Measurements from ENCODE around the gene SLC24A4. TPM values are rescaled to one million over a fixed set of nuclear protein-coding genes. Genes with fewer than 3 reads are reported as not detected.

SLC24A4 gene
- total RNA-seq, 4 donors from 2014 or later, result 0.81 to 3.6 (median 1.4) TPM

- Histone ChIP-seq H3K36me3 (no peaks in the 10 kb centered on the region), H3K27me3 (peaks cover 5% of the 10 kb centered on the region), H3K4me1 (no peaks in the 10 kb centered on the region), H3K27ac (no peak overlapping the region), H3K4me3 (no peak overlapping the region), H3K9me3 (no peaks in the 10 kb centered on the region)
- 100% methylated on average over 1 of the region's 6 CpGs; no CpG with 5 or more reads in 1 of the 2 donors for WGBS, 2 donors (ENCODE audit: low coverage in 1 of 2)
- ATAC-seq, result no peak
- TF ChIP-seq EP300 (IDR thresholded peaks at IDR 0.05), result no peak
- TF ChIP-seq POLR2A (IDR thresholded peaks at IDR 0.05), result no peak
- TF ChIP-seq, protein P1, sequence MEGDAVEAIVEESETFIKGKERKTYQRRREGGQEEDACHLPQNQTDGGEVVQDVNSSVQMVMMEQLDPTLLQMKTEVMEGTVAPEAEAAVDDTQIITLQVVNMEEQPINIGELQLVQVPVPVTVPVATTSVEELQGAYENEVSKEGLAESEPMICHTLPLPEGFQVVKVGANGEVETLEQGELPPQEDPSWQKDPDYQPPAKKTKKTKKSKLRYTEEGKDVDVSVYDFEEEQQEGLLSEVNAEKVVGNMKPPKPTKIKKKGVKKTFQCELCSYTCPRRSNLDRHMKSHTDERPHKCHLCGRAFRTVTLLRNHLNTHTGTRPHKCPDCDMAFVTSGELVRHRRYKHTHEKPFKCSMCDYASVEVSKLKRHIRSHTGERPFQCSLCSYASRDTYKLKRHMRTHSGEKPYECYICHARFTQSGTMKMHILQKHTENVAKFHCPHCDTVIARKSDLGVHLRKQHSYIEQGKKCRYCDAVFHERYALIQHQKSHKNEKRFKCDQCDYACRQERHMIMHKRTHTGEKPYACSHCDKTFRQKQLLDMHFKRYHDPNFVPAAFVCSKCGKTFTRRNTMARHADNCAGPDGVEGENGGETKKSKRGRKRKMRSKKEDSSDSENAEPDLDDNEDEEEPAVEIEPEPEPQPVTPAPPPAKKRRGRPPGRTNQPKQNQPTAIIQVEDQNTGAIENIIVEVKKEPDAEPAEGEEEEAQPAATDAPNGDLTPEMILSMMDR (IDR thresholded peaks at IDR 0.05), result no peak
These were observed 12.1 kb upstream of the SLC24A4 start for GRCh38 chr14:92310776-92311375.

- ATAC-seq, result peak; percentile 51
These were observed 8.8 kb upstream of the SLC24A4 start for GRCh38 chr14:92314182-92314581.

DNA sequence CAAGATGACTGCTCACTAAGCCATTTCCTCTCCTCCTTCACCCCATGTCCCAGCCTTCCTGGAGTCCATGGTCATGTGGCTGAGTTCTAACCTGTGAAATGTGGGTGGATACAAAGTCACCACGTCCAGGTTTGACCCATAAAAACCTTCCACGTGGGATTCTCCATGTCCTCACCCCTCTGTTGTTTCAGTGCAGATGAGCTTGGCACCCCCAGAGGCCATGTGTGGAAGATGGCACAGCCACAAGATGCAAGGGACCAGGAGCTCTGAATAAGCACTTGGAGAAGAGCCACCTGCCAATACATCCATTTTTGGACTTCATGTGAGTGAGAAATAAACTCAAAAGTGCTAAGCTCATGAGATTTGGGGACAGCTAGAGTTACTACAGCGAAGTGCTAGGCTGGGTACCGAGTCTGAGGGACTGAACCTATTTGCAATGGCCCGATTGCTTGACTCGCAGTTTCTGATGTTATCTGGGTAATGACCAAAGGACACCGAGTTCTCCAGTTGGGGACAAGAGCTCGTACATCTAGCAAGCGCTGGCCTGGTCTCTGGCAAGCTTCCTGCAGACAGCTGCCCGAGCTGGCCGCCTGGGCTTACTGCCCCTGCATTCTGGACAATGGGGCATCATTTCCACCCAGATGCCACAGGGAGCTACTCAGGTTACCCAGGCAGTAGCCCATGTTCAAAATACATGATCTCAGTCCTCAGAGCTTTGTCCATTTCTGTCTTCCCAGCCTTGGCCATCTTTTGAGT lies 7.7 kb upstream of the SLC24A4 start:
- no peak overlapping the region for H3K4me3 ChIP-seq
- no peak overlapping the region for H3K27ac ChIP-seq
- H3K4me1 ChIP-seq, result no peaks in the 10 kb centered on the region
- H3K9me3 ChIP-seq, result no peaks in the 10 kb centered on the region
- peaks cover 29% of the 10 kb centered on the region for H3K27me3 ChIP-seq
- WGBS, 2 donors (ENCODE audit: low coverage in 1 of 2), result 73 to 100% methylated on average over 1 to 9 of the region's 11 CpGs
- ATAC-seq, result no peak
- no peak for TF ChIP-seq POLR2A (IDR thresholded peaks at IDR 0.05)
- TF ChIP-seq POLR2AphosphoS5 (IDR thresholded peaks at IDR 0.05), result no peak
- no peak for TF ChIP-seq EP300 (IDR thresholded peaks at IDR 0.05)
- TF ChIP-seq, protein P1 (IDR thresholded peaks at IDR 0.05), result no peak
- no peaks in the 10 kb centered on the region for H3K36me3 ChIP-seq

More at GRCh38 chr14:92314182-92314581, 8.8 kb upstream of the SLC24A4 start:
- TF ChIP-seq POLR2A (IDR thresholded peaks at IDR 0.05) (no peak), POLR2AphosphoS5 (IDR thresholded peaks at IDR 0.05) (no peak), EP300 (IDR thresholded peaks at IDR 0.05) (no peak)
- TF ChIP-seq, protein P1 (IDR thresholded peaks at IDR 0.05), result no peak
- no peaks in the 10 kb centered on the region for H3K4me1 ChIP-seq
- no peaks in the 10 kb centered on the region for H3K36me3 ChIP-seq
- H3K27ac ChIP-seq, result no peak overlapping the region
- no peaks in the 10 kb centered on the region for H3K9me3 ChIP-seq
- peaks cover 18% of the 10 kb centered on the region for H3K27me3 ChIP-seq
- no peak overlapping the region for H3K4me3 ChIP-seq
- WGBS, 2 donors (ENCODE audit: low coverage in 1 of 2), result 57 to 88% methylated on average over 1 of the region's 1 CpG

GRCh38 chr14:92316176-92316575 lies 6.8 kb upstream of the SLC24A4 start:
- Histone ChIP-seq H3K4me1 (no peaks in the 10 kb centered on the region), H3K4me3 (no peak overlapping the region), H3K27ac (no peak overlapping the region), H3K27me3 (peaks cover 34% of the 10 kb centered on the region), H3K36me3 (no peaks in the 10 kb centered on the region), H3K9me3 (no peaks in the 10 kb centered on the region)
- 30 to 48% methylated on average over 4 of the region's 4 CpGs for WGBS, 2 donors (ENCODE audit: low coverage in 1 of 2)
- ATAC-seq, result no peak
- TF ChIP-seq EP300 (IDR thresholded peaks at IDR 0.05) (no peak), POLR2AphosphoS5 (IDR thresholded peaks at IDR 0.05) (no peak), POLR2A (IDR thresholded peaks at IDR 0.05) (no peak)
- TF ChIP-seq, protein P1 (IDR thresholded peaks at IDR 0.05), result no peak

GRCh38 chr14:92316937-92317336 lies 6.0 kb upstream of the SLC24A4 start:
- H3K36me3 ChIP-seq, result no peaks in the 10 kb centered on the region
- H3K27ac ChIP-seq, result no peak overlapping the region
- H3K9me3 ChIP-seq, result no peaks in the 10 kb centered on the region
- H3K4me3 ChIP-seq, result no peak overlapping the region
- 85 to 91% methylated on average over 4 to 6 of the region's 6 CpGs for WGBS, 2 donors (ENCODE audit: low coverage in 1 of 2)
- H3K27me3 ChIP-seq, result peaks cover 39% of the 10 kb centered on the region
- TF ChIP-seq EP300 (IDR thresholded peaks at IDR 0.05), result no peak
- no peak for TF ChIP-seq POLR2AphosphoS5 (IDR thresholded peaks at IDR 0.05)
- TF ChIP-seq POLR2A (IDR thresholded peaks at IDR 0.05), result no peak
- TF ChIP-seq, protein P1 (IDR thresholded peaks at IDR 0.05), result no peak
- no peaks in the 10 kb centered on the region for H3K4me1 ChIP-seq
- no peak for ATAC-seq
